GM12878 (cell line): ENCODE results near the gene IFITM1. TPM values are rescaled to one million over a fixed set of nuclear protein-coding genes. Genes with fewer than 3 reads are reported as not detected.

ENCODE experiments used
- ATAC-seq: fragments of 200-7000 bp; cut with Tn5 transposase; 3 replicates; pipeline ENCODE4 v1.9.1; 2020; ENCODE audit warnings: mild to moderate bottlenecking, moderate library complexity
- BruUV-seq: library from RNA; stranded (reverse); fragments of 400-500 nt; replicated peaks from 2 replicates; lab custom pipeline; 2021; lab: Mats Ljungman, UMichigan
- CTCF ChIA-PET: fragments of 300-600 bp; sonication (Branson Sonifier 250); formaldehyde crosslinking; extraction: SDS; loops from one replicate; lab custom pipeline; 2021; ENCODE audit warnings: inconsistent platforms; lab: Yijun Ruan, JAX
- POLR2A ChIA-PET: fragments of 350-600 bp; formaldehyde crosslinking; extraction: SDS; loops from one replicate; lab custom pipeline; 2021; ENCODE audit warnings: inconsistent platforms; lab: Charles Lee
- RAD21 ChIA-PET: fragments of 300-600 bp; sonication (Branson Sonifier 250); formaldehyde crosslinking; loops from one replicate; lab custom pipeline; 2023; ENCODE audit warnings: antibody characterized with exemption; ENCODE audit not compliant: unreplicated experiment; lab: Charles Lee
- SMC1A ChIA-PET: fragments of 300-600 bp; sonication (Branson Sonifier 250); formaldehyde crosslinking; loops from one replicate; lab custom pipeline; 2023; ENCODE audit not compliant: unreplicated experiment, uncharacterized antibody; lab: Charles Lee
- DNase-seq: peaks from one replicate; pipeline ENCODE4 v3.0.0-alpha.2; 2011; ENCODE audit warnings: low read depth, low spot score
- FAIRE-seq: peaks from 3 replicates; lab custom pipeline; 2011; peaks lifted over from hg19 to GRCh38; lab: Jason Lieb, UNC
- H2AFZ ChIP-seq: 2 replicates; pipeline ENCODE4 v1.6.0; 2011; ENCODE audit warnings: low read depth, low read length, control low read depth; ENCODE audit not compliant: control insufficient read depth
- H3K27ac ChIP-seq: 2 replicates; pipeline ENCODE4 v1.5.1; 2011; ENCODE audit warnings: control low read depth; ENCODE audit not compliant: control insufficient read depth, insufficient read depth
- H3K27me3 ChIP-seq, 2 experiments: replicated peaks in 1 of 2; 2 replicates each; pipeline versions ENCODE4 v1.6.0 to v1.6.1; 2011; ENCODE audit warnings: low read length in 1 of 2; ENCODE audit not compliant: control insufficient read depth in 2 of 2, insufficient read depth in 2 of 2
- H3K36me3 ChIP-seq, 2 experiments: 2 replicates each; pipeline ENCODE4 v1.5.1; 2011; ENCODE audit warnings: low read length in 1 of 2; ENCODE audit not compliant: control insufficient read depth in 2 of 2, insufficient read depth in 2 of 2
- H3K4me1 ChIP-seq: 2 replicates; pipeline ENCODE4 v1.6.1; 2011; ENCODE audit warnings: mild to moderate bottlenecking, low read length, moderate library complexity, mixed read lengths; ENCODE audit not compliant: control insufficient read depth, insufficient read depth
- H3K4me2 ChIP-seq: 2 replicates; pipeline ENCODE4 v1.6.0; 2011; ENCODE audit warnings: control low read depth; ENCODE audit not compliant: control insufficient read depth, insufficient read depth
- H3K4me3 ChIP-seq: fragments of 200-600 bp; sonication (generic); 2 replicates; pipeline ENCODE4 v1.5.1; 2016
- H3K79me2 ChIP-seq: 2 replicates; pipeline ENCODE4 v1.6.0; 2011; ENCODE audit warnings: low read length; ENCODE audit not compliant: control insufficient read depth, insufficient read depth
- H3K9ac ChIP-seq: 2 replicates; pipeline ENCODE4 v1.8.0; 2011; ENCODE audit warnings: low read length, control low read depth, mixed read lengths; ENCODE audit not compliant: control insufficient read depth, insufficient read depth
- H3K9me3 ChIP-seq: replicated peaks from 3 replicates; pipeline ENCODE4 v1.5.1; 2011; ENCODE audit warnings: mild to moderate bottlenecking, low read length; ENCODE audit not compliant: control insufficient read depth, insufficient read depth
- H4K20me1 ChIP-seq: 2 replicates; pipeline ENCODE4 v1.6.0; 2011; ENCODE audit not compliant: control insufficient read depth, insufficient read depth
- CHD1 ChIP-seq: IDR thresholded peaks from 2 replicates; pipeline ENCODE4 v1.6.1; 2012; ENCODE audit warnings: low read depth, low read length, improper control_type of control experiment
- EED ChIP-seq: sonication (generic); IDR thresholded peaks from 2 replicates; pipeline ENCODE4 v1.6.1; 2016; ENCODE audit warnings: antibody characterized with exemption, low read depth
- EP300 ChIP-seq, 2 experiments: fragments of 150-350 bp in 1 of 2; IDR thresholded peaks; 2 replicates each; pipeline ENCODE4 v1.6.1; 2011 to 2012; ENCODE audit warnings: low read depth in 2 of 2, low read length in 2 of 2, borderline replicate concordance in 1 of 2, improper control_type of control experiment in 1 of 2, inconsistent platforms in 1 of 2; ENCODE audit not compliant: control insufficient read depth in 1 of 2
- ESRRA ChIP-seq: IDR thresholded peaks from 2 replicates; pipeline ENCODE4 v1.6.1; 2012; ENCODE audit warnings: mild to moderate bottlenecking, low read length, improper control_type of control experiment
- GABPA ChIP-seq: IDR thresholded peaks from 2 replicates; pipeline ENCODE4 v1.6.1; 2014; ENCODE audit warnings: antibody characterized with exemption, low read depth, mild to moderate bottlenecking, inconsistent platforms
- HDGF ChIP-seq: fragments of 450-650 bp; IDR thresholded peaks from 2 replicates; pipeline ENCODE4 v1.6.1; 2016; ENCODE audit warnings: antibody characterized with exemption
- IKZF2 ChIP-seq, 2 experiments: fragments of 450-650 bp; IDR thresholded peaks; 2 replicates each; pipeline ENCODE4 v1.6.1; 2017; ENCODE audit warnings: mild to moderate bottlenecking in 2 of 2, moderate library complexity in 2 of 2
- LARP7 ChIP-seq: fragments of 450-650 bp; IDR thresholded peaks from 2 replicates; pipeline ENCODE4 v1.6.1; 2017; ENCODE audit warnings: mild to moderate bottlenecking
- MLLT1 ChIP-seq: fragments of 450-650 bp; IDR thresholded peaks from 2 replicates; pipeline ENCODE4 v1.6.1; 2016; ENCODE audit warnings: mild to moderate bottlenecking
- MYB ChIP-seq: fragments of 150-350 bp; IDR thresholded peaks from 2 replicates; pipeline ENCODE4 v1.6.1; 2014; ENCODE audit warnings: mild to moderate bottlenecking, low read depth, low read length, borderline replicate concordance
- NFIC ChIP-seq: IDR thresholded peaks from 2 replicates; pipeline ENCODE4 v1.6.1; 2012; ENCODE audit warnings: low read depth, mild to moderate bottlenecking, inconsistent platforms, low read length, moderate library complexity
- NR2C1 ChIP-seq: fragments of 450-650 bp; IDR thresholded peaks from 2 replicates; pipeline ENCODE4 v1.6.1; 2017; ENCODE audit warnings: antibody characterized with exemption, mild to moderate bottlenecking, moderate library complexity
- POU2F2 ChIP-seq: IDR thresholded peaks from 3 replicates; pipeline ENCODE4 v1.6.1; 2011; ENCODE audit warnings: low read depth, mild to moderate bottlenecking, low read length, borderline replicate concordance
- RAD21 ChIP-seq: IDR thresholded peaks from 2 replicates; pipeline ENCODE4 v1.6.1; 2011; ENCODE audit warnings: mild to moderate bottlenecking, low read depth, low read length, moderate library complexity; ENCODE audit not compliant: insufficient read depth
- RELA ChIP-seq: fragments of 450-650 bp; IDR thresholded peaks from 2 replicates; pipeline ENCODE4 v1.8.0; 2014; ENCODE audit warnings: borderline replicate concordance; ENCODE audit not compliant: partially characterized antibody
- SMAD1 ChIP-seq: fragments of 450-650 bp; IDR thresholded peaks from 2 replicates; pipeline ENCODE4 v1.6.1; 2018; ENCODE audit warnings: mild to moderate bottlenecking, low read depth; ENCODE audit not compliant: partially characterized antibody
- ZNF274 ChIP-seq: IDR thresholded peaks from one replicate; pipeline ENCODE4 v1.8.0; 2011; ENCODE audit not compliant: insufficient read length, insufficient read depth
- WGBS: methylation state at CpG from one replicate; pipeline ENCODE4 v1.1.6; 2016; ENCODE audit warnings: low lambda C conversion rate; ENCODE audit not compliant: insufficient replicate concordance, insufficient coverage; ENCODE audit errors: missing lambda C conversion rate; 5-methylcytosine and 5-hydroxymethylcytosine counted together
- in situ Hi-C: fragments of 300-500 bp; cut with MboI; formaldehyde crosslinking; loops from 9 replicates; pipeline ENCODE4 v1.14.3; 2018; ENCODE audit warnings: mixed read lengths
- intact Hi-C: fragments of 100-400 bp; cut with micrococcal nuclease; formaldehyde crosslinking; loops from one replicate; pipeline ENCODE4 v1.14.2; 2022; ENCODE audit not compliant: unreplicated experiment
- polyA plus RNA-seq, 11 experiments: library from polyadenylated mRNA; depleted of rRNA in 4 of 11; unstranded in 6 of 11; stranded (reverse) in 5 of 11; fragments of >200 nt; fragmentation: Nextera tagmentation in 4 of 11; fragmentation: Illumina TruSeq in 1 of 11; extraction: Ambion mirVana in 4 of 11; extraction: Trizol in 1 of 11; gene quantifications; 1 replicate in 1 of 11; 2 replicates in 10 of 11; pipeline versions ENCODE4 v1.2.1 to v1.2.3, GENCODE V29; 2011 to 2016; ENCODE audit warnings: inconsistent platforms in 2 of 11, missing spikeins in 2 of 11, low read depth in 1 of 11
- total RNA-seq, 4 experiments: library from RNA; depleted of rRNA in 3 of 4; stranded (reverse); fragments of >200 nt in 3 of 4; fragmentation: Illumina TruSeq in 1 of 4; extraction: Trizol in 1 of 4; gene quantifications; 2 replicates each; pipeline versions ENCODE4 v1.2.1 to v1.2.3, GENCODE V29; 2013 to 2021
- TF ChIP-seq, protein P1 (sequence below): fragments of 450-650 bp; IDR thresholded peaks from 2 replicates; pipeline ENCODE4 v1.6.1; 2014; ENCODE audit warnings: mild to moderate bottlenecking
- TF ChIP-seq, protein P2 (sequence below): IDR thresholded peaks from 2 replicates; pipeline ENCODE4 v1.6.1; 2012; ENCODE audit warnings: low read depth, low read length, improper control_type of control experiment

IFITM1 gene
- total and polyA plus RNA-seq, 10 of the 15 experiments (the other 5 are each of a cell fraction or from before 2014, with no cell fraction given): 396 to 2,788 (median 607) TPM

- Histone ChIP-seq H3K4me3 (peak overlapping the region; percentile 73), H4K20me1 (no peaks in the 10 kb centered on the region), H3K4me2 (peak overlapping the region; percentile 100), H3K4me1 (peaks cover 33% of the 10 kb centered on the region), H2AFZ (peak overlapping the region; percentile 3; the same call in 1 of the 2 replicates), H3K79me2 (peaks cover 7% of the 10 kb centered on the region), H3K9ac (peak overlapping the region; percentile 100), H3K36me3 (no peaks in the 10 kb centered on the region), H3K27me3 (no peaks in the 10 kb centered on the region), H3K27ac (peak overlapping the region; percentile 100), H3K9me3 (peaks cover 5% of the 10 kb centered on the region; the same call in 1 of the 3 replicates)
- peak; percentile 49 for DNase-seq
- in situ Hi-C loops: loop anchor here (5.0 kb wide), 1 partner anchor 104 kb away; no protein-coding TSS in a partner anchor
- ChIA-PET SMC1A (interaction anchor here (0.7 to 4.6 kb wide), 13 partner anchors 16 to 148 kb away, joined by 3 to 44 read pairs (median 5); partner anchors contain the start of genes BET1L, IFITM2, PSMD13 and RIC8A), POLR2A (interaction anchor here (0.6 to 3.9 kb wide), 15 partner anchors 13 to 149 kb away, joined by 3 to 86 read pairs (median 11); partner anchors contain the start of genes BET1L, IFITM2 and RIC8A), RAD21 (interaction anchor here (0.6 to 3.7 kb wide), 14 partner anchors 16 to 259 kb away, joined by 3 to 68 read pairs (median 14); partner anchors contain the start of genes BET1L, IFITM1, IFITM2 and PGGHG), CTCF (interaction anchor here (1.1 to 3.9 kb wide), 15 partner anchors 16 to 148 kb away, joined by 3 to 31 read pairs (median 10); partner anchors contain the start of genes BET1L, IFITM1, IFITM2 and RIC8A)
- peak; percentile 84 for ATAC-seq
- under 1% methylated on average over 66 of the region's 76 CpGs for WGBS
- intact Hi-C loops: loop anchor here (2.0 to 10.0 kb wide), 3 partner anchors 43 to 149 kb away; partner anchors contain the start of genes BET1L and RIC8A
- TSS peak; percentile 100 for BruUV-seq
- FAIRE-seq: no peak
- TF ChIP-seq MYB: peak; percentile 16; the same call in 1 of the 2 replicates
- TF ChIP-seq ZNF274: no peak
- TF ChIP-seq EP300 (IDR thresholded peaks at IDR 0.05; ENCODE audit: borderline replicate concordance in 1 of 2, control insufficient read depth in 1 of 2, low read depth in 2 of 2, low read length in 2 of 2): peak in 1 of 2 experiments; percentile 6; a peak in 1 of 4 replicates
- TF ChIP-seq IKZF2 (IDR thresholded peaks at IDR 0.05): peak; percentile 79 to 80
- TF ChIP-seq CHD1: no peak
- no peak for TF ChIP-seq NFIC
- no peak for TF ChIP-seq ESRRA
- TF ChIP-seq MLLT1: no peak; the same call in none of the 2 replicates
- no peak for TF ChIP-seq GABPA
- TF ChIP-seq POU2F2: 0 out of 3 replicates have a peak, but pooled peaks have one; percentile 37
- no peak for TF ChIP-seq RELA
- TF ChIP-seq NR2C1: no peak
- no peak for TF ChIP-seq RAD21
- peak; percentile 37 for TF ChIP-seq HDGF
- TF ChIP-seq EED: peak; percentile 69; the same call in 1 of the 2 replicates
- TF ChIP-seq, protein P1, sequence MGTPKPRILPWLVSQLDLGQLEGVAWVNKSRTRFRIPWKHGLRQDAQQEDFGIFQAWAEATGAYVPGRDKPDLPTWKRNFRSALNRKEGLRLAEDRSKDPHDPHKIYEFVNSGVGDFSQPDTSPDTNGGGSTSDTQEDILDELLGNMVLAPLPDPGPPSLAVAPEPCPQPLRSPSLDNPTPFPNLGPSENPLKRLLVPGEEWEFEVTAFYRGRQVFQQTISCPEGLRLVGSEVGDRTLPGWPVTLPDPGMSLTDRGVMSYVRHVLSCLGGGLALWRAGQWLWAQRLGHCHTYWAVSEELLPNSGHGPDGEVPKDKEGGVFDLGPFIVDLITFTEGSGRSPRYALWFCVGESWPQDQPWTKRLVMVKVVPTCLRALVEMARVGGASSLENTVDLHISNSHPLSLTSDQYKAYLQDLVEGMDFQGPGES: no peak
- TF ChIP-seq, protein P2, sequence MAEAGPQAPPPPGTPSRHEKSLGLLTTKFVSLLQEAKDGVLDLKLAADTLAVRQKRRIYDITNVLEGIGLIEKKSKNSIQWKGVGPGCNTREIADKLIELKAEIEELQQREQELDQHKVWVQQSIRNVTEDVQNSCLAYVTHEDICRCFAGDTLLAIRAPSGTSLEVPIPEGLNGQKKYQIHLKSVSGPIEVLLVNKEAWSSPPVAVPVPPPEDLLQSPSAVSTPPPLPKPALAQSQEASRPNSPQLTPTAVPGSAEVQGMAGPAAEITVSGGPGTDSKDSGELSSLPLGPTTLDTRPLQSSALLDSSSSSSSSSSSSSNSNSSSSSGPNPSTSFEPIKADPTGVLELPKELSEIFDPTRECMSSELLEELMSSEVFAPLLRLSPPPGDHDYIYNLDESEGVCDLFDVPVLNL: no peak
- no peak for TF ChIP-seq SMAD1
- no peak; the same call in 1 of the 2 replicates for TF ChIP-seq LARP7
Observed at GRCh38 chr11:355581-356458, 42.0 kb downstream of the IFITM1 start.
